GM18505 (cell line): Measurements from ENCODE around the gene BHLHA9.
"Not testable (repeated sequence)": the region's sequence is repeated elsewhere in the genome, so short reads cannot be mapped to it uniquely, and the experiment has no call there.

Source experiments
- ATAC-seq: cut with Tn5 transposase; IDR thresholded peaks from one replicate; pipeline ENCODE4 v1.9.1; 2021; ENCODE audit not compliant: unreplicated experiment
- POLR2A ChIP-seq: IDR thresholded peaks from 4 replicates; pipeline ENCODE4 v1.6.1; 2011; ENCODE audit warnings: borderline replicate concordance; ENCODE audit not compliant: insufficient read depth, insufficient read length; ENCODE audit errors: extremely low read depth

The BHLHA9 gene

DNA sequence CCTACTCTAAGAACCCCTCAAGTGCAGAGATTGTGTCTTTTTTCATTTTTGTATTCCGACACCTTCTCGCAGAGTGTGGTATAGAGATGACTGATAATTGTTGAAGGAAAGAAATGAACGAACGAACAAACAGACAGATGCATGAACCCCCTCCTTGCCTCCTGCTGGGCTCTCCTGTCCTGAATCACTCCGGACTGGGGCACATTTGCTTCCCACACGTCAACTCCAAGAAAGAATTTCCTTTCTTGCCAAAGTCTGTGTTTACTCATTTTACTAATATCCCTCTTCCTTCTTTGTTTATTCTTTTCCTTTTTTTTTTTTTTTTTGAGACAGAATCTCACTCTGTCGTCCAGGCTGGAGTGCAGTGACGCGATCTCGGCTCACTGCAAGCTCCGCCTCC is 37.5 kb upstream of the BHLHA9 start:
- no peak for ATAC-seq
- TF ChIP-seq POLR2A: no peak

DNA sequence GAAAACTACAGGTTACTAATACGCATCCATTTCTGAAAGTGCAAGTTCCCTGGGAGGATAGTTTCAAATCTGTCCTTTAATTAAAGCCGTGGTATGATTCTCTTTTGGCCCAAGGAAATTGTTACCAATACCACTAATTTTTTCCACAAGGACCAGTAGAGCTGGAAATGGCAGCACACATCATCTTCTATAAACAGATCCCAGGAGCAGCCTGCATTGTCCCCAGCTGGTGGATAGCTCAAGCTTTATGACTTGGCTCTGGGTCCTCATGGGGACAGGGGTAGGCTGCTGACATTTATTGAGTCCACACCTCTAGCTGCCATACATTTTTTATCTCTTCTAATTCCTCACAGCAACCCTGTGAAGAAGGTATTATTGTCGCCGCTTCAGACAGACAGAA is 35.8 kb upstream of the BHLHA9 start:
- TF ChIP-seq POLR2A: no peak
- no peak for ATAC-seq

DNA sequence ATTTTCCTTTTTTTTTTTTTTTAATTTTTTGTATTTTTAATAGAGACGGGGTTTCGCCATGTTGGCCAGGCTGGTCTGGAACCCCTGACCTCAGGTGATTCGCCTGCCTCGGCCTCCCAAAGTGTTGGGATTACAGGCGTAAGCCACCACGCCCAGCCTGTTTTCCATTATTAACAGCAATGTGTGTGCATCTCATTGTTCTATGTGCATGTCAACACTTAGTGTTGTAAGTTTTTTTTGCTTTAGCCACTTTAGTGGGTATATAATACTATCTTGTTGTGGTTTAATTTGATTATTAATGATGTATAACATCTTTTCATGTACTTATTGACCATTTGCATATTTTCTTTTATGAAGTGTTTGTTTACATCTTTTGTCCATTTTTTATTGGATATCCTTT is 32.8 kb upstream of the BHLHA9 start:
- ATAC-seq: no peak
- no peak for TF ChIP-seq POLR2A

DNA sequence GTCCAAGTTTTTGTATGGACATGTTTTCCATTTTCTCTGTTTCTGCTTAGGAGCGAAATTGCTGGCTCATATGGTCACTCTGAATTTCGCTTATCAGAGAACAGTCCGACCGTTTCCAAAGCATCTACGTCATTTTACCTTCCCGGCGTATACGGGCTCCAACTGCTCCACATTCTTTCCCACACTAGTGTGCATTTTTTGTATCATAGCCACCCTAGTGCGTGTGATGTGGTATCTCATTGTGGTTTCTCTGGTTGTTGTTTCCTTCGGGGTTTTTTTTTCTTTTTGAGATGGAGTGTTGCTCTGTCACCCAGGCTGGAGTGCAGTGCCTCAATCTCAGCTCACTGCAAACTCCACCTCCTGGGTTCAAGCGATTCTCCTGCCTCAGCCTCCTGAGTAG is 31.0 kb upstream of the BHLHA9 start:
- ATAC-seq: no peak
- TF ChIP-seq POLR2A: no peak

DNA sequence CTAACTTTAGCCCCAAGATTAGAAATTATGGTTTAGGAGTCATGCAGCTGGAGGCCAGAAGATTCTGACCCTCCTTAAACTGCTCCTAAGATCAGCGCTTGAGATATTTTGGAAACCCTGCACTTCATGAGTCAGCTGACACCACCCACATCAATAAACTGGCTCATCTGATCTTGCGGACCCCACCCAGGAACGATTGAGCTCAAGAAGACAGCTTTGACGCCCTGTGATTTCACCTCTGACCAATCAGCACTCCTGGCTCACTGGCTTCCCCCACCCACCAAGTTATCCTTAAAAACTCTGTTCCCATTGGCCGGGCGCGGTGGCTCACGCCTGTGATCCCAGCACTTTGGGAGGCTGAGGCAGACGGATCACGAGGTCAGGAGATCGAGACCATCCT is 29.8 kb upstream of the BHLHA9 start:
- ATAC-seq: not testable (repeated sequence)

- no peak for TF ChIP-seq POLR2A
- ATAC-seq: no peak
Measured at GRCh38 chr17:1241929-1242328, 28.3 kb upstream of the BHLHA9 start.

GRCh38 chr17:1244606-1245012 is 25.6 kb upstream of the BHLHA9 start:
- TF ChIP-seq POLR2A: no peak
- ATAC-seq: no peak

DNA sequence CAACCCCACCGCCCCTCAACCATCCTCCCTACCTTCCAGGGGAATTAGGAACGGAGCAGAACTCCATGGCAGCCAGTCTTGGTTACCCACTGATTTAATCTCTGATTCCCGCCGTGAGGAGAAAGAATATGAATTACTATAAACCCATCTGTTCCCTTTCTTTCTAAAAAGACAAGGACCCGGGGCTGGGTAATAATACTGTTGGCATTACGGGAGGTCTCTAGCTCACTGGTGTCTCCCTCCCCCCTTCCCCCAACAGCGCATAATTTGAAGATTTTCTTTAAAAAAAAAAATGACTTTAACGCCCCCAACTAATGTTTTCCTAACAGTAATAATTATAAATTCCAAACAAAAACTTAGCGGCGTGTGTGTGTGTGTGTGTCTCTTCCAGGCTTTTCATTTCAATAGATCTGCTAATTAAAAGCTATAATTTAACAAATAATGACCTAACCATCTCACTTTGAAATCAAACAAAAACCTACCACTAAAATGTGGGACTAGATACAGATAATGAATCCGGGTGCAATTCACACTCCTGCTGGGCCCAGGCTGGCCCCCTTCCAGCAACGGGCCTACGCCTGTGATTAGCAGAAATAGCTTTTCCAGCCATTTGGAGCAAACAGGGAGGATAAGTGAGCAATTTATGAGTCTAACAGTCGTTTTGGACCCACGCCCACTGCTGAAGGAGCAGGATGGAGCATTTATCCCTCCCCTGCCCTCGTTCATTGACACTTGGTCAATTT is 18.2 kb upstream of the BHLHA9 start:
- ATAC-seq: no peak
- TF ChIP-seq POLR2A: no peak

GRCh38 chr17:1255041-1255440 is 15.2 kb upstream of the BHLHA9 start:
- no peak for ATAC-seq
- no peak for TF ChIP-seq POLR2A

DNA sequence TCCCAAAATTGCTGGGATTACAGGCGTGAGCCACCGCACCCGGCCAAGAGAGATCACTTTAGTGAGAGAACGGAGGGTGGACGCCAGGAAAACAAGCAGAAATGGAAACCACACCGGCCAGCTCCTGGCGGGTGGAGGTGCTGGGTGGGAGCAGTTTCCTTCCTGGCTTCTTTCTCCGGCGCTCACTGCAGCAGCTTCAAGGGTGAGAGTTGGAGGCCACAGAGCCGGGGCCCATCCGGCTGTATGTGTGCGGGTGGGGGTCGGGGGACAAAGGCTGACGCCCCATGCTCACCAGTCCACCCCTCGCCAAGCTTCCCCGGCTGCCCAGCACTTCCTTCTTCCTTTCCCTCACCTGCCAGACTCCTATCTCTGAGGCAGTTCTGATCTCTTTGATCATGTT is 13.5 kb upstream of the BHLHA9 start:
- no peak for ATAC-seq
- no peak for TF ChIP-seq POLR2A

DNA sequence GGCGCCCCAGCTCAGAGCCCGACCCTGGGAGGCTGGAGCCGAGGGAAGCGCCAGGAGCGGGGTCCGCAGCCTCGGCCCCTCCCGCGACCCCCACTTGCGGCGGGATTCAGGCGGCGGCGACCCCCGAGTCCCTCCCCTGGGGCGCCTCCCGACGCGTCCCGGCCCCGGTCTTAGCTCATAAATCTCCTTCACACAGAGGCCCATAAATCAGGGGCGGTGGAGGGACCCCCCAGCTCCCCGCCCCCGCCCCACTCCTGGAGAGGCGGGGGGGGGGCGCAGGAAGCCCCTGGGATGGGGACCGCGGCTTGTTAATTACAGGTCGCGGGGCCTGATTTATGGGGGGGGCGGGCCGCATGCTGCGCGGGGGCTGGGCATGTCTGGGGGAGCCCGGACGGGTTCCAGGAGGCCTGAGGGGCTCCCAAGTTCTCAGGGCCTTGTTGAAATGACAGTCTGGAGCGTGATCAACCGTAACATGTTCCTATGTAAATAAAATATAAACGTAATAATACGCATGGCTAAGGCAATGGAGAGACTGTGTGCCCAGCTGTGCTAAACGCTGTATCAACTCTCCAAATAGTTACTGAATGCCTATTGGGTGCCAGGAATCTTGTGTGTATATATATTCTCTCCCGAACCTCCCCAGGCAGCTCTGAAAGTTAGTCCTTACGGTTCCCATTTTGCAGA is 10.0 kb upstream of the BHLHA9 start:
- no peak for ATAC-seq
- TF ChIP-seq POLR2A: no peak

DNA sequence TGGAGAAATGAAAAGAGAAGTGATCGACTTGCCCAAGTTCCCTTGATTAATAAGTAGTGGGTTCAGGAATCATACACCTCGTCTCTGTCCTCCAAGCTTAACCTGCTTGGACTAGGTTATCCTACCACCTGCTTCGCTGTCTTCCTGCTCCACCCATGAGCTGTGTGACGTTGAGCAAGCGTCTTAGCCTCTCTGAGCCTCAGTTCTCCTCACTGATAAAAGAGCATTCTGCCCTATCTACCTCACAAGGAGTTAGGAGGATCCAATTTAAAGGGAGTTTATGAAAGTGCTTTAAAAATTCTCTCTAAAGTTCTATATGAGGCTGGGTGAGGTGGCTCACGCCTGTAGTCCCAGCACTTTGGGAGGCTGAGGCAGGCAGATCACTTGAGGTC is 9.5 kb upstream of the BHLHA9 start:
- ATAC-seq: no peak
- TF ChIP-seq POLR2A: no peak

DNA sequence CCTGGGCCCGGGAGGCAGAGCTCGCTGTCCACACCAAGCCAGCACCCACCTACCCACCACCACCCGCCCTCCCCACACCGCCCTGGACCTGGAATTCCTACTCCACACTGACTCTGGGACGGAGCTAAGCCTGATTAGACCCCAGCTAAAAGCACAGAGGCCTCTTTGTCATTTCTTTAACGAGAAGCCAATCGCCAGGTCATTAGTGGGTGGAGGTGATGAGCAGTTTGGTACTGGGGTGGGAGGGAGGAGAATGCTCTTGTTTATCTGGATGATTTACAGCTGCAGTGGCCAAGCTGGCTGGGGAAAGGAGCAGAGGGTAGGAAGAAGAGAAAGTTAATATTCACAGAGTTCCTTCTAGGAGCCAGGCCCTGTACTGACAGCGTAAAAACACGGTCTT is 6.0 kb upstream of the BHLHA9 start:
- ATAC-seq: no peak
- TF ChIP-seq POLR2A: no peak

GRCh38 chr17:1267471-1267943 is 2.7 kb upstream of the BHLHA9 start:
- no peak for ATAC-seq
- TF ChIP-seq POLR2A: no peak
